Transverse colon (tissue), 4 donors: ENCODE data around the gene ABCC5. TPM values are rescaled to one million over a fixed set of nuclear protein-coding genes. Genes with fewer than 3 reads are reported as not detected.
"Not testable (repeated sequence)": the region's sequence is repeated elsewhere in the genome, so short reads cannot be mapped to it uniquely, and the experiment has no call there.

ENCODE experiments used
- DNase-seq: peaks from one replicate; pipeline ENCODE4 v3.0.0-alpha.2; 2019
- H3K27ac ChIP-seq, 4 donors: fragments of 200-600 bp; sonication (generic); 2 replicates each; pipeline ENCODE4 v1.5.1; 2016 to 2018; ENCODE audit warnings: inconsistent platforms in 4 of 4
- H3K27me3 ChIP-seq: fragments of 200-600 bp; sonication (generic); 2 replicates; pipeline ENCODE4 v1.5.1; 2017; ENCODE audit warnings: inconsistent platforms
- H3K36me3 ChIP-seq, 4 donors: fragments of 200-600 bp; sonication (generic); 2 replicates each; pipeline ENCODE4 v1.5.1; 2017 to 2019; ENCODE audit warnings: inconsistent platforms in 4 of 4
- H3K4me1 ChIP-seq, 4 donors: fragments of 200-600 bp; sonication (generic); 2 replicates each; pipeline ENCODE4 v1.5.1; 2017 to 2020; ENCODE audit warnings: inconsistent platforms in 4 of 4
- H3K4me3 ChIP-seq, 4 donors: fragments of 200-600 bp; sonication (generic); 1 replicate in 1 of 4; 2 replicates in 3 of 4; pipeline versions ENCODE4 v1.5.1 to v1.6.1; 2017 to 2019; ENCODE audit warnings: inconsistent platforms in 4 of 4
- H3K9me3 ChIP-seq, 2 donors: fragments of 200-600 bp; sonication (generic); 2 replicates each; pipeline ENCODE4 v1.5.1; 2017 to 2019; ENCODE audit warnings: inconsistent platforms in 2 of 2
- EP300 ChIP-seq: sonication (generic); formaldehyde crosslinking; IDR thresholded peaks from one replicate; pipeline ENCODE4 v1.6.1; 2017; ENCODE audit warnings: antibody characterized with exemption, low read depth
- POLR2A ChIP-seq: fragments of 450-650 bp; IDR thresholded peaks from one replicate; pipeline ENCODE4 v1.6.1; 2016; ENCODE audit warnings: antibody characterized with exemption, mild to moderate bottlenecking, moderate library complexity
- POLR2AphosphoS5 ChIP-seq, 3 donors: sonication (generic); formaldehyde crosslinking; IDR thresholded peaks; one replicate each; pipeline ENCODE4 v1.6.1; 2016; ENCODE audit warnings: antibody characterized with exemption in 3 of 3
- WGBS, 2 donors: methylation state at CpG; one replicate each; pipeline ENCODE4 v1.1.5; 2018; ENCODE audit warnings: low coverage in 1 of 2; 5-methylcytosine and 5-hydroxymethylcytosine counted together
- in situ Hi-C, 4 donors: fragments of 200-750 bp; cut with MboI; loops; one replicate each; pipeline versions ENCODE4 v1.15.0 to v1.15.1; 2017; ENCODE audit warnings: low sequenced_read_pairs in 3 of 4, low pct_ligation_motif_present in 1 of 4, low pct_unique_long_range_greater_than_20kb in 1 of 4
- intact Hi-C: fragments of 100-400 bp; cut with DNase I; formaldehyde crosslinking; loops from one replicate; pipeline ENCODE4 v1.15.1; 2023; ENCODE audit warnings: low total_unique reads
- total RNA-seq, 4 donors: library from RNA; depleted of rRNA; stranded (reverse); fragments of >200 nt; gene quantifications; one replicate each; pipeline ENCODE4 v1.1.0, GENCODE V29; 2016
- TF ChIP-seq, protein P1 (sequence below), 5 experiments: fragments of 200-600 bp in 3 of 5; fragments of 450-650 bp in 2 of 5; sonication (generic) in 3 of 5; IDR thresholded peaks; 1 replicate in 2 of 5; 2 replicates in 3 of 5; pipeline ENCODE4 v1.5.1; 2016 to 2017; ENCODE audit warnings: antibody characterized with exemption in 5 of 5, inconsistent platforms in 3 of 5, mild to moderate bottlenecking in 2 of 5, moderate library complexity in 1 of 5

Gene ABCC5
- total RNA-seq, 4 donors from 2014 or later: 74.1 to 168 (median 83.8) TPM

DNA sequence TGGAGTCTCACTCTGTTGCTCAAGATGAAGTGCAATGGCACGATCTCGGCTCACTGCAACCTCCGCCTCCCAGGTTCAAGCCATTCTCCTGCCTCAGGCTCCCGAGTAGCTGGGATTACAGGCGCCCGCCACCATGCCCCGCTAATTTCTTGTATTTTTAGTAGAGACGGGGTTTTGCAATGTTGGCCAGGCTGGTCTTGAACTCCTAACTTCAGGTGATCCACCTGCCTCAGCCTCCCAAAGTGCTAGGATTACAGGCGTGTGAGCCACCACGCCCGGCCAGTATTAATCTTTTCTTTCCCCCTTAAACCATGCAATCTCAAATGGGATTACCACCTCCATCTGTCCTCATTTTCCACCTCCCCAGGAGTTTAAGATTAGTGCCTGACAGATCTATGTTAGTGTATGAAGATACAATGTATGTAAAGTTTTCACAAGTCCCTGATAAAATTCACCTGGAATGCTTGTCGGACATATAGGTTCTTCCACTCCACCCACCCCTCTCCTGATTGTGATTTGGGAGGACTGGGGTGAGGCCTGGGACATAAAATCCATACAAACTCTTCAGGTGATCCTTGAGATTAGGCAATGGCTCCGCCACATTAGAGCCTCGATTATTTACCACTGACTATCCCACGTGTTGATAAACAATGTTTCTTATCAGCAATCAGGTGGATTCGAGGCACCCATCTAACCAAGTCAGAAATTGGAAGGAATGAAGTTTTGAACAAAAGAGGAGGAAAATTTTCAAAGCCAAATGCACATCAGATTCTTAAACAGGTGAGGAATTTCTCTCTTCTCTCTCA lies 134.2 kb downstream of the ABCC5 start:
- no peak for DNase-seq
- H3K4me1 ChIP-seq: peaks cover 16 to 27% (median 22%) of the 10 kb centered on the region in 4 donors
- H3K27ac ChIP-seq: peak overlapping the region; percentile 85 to 91 (median 86)
- intact Hi-C loops (no loop called here), in situ Hi-C loops (loop anchor here (25.0 kb wide), 4 partner anchors 254 to 654 kb away; partner anchors contain the start of genes ALG3 (in 3 of the 4), EEF1AKMT4 (in 3 of the 4), VWA5B2 (in 3 of the 4) and CAMK2N2 (in 1 of the 4))
- peak overlapping the region; percentile 84 to 96 (median 90) for H3K4me3 ChIP-seq
- H3K9me3 ChIP-seq: no peaks in the 10 kb centered on the region
- H3K27me3 ChIP-seq: no peaks in the 10 kb centered on the region
- peaks cover 0 to 4% (median 0%) of the 10 kb centered on the region in 4 donors for H3K36me3 ChIP-seq
- no peak for TF ChIP-seq POLR2A
- TF ChIP-seq POLR2AphosphoS5 (IDR thresholded peaks at IDR 0.05): no peak
- TF ChIP-seq EP300: no peak
- TF ChIP-seq, protein P1, sequence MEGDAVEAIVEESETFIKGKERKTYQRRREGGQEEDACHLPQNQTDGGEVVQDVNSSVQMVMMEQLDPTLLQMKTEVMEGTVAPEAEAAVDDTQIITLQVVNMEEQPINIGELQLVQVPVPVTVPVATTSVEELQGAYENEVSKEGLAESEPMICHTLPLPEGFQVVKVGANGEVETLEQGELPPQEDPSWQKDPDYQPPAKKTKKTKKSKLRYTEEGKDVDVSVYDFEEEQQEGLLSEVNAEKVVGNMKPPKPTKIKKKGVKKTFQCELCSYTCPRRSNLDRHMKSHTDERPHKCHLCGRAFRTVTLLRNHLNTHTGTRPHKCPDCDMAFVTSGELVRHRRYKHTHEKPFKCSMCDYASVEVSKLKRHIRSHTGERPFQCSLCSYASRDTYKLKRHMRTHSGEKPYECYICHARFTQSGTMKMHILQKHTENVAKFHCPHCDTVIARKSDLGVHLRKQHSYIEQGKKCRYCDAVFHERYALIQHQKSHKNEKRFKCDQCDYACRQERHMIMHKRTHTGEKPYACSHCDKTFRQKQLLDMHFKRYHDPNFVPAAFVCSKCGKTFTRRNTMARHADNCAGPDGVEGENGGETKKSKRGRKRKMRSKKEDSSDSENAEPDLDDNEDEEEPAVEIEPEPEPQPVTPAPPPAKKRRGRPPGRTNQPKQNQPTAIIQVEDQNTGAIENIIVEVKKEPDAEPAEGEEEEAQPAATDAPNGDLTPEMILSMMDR (IDR thresholded peaks at IDR 0.05): no peak
- 34 to 54% methylated on average over 3 to 16 of the region's 16 CpGs for WGBS, 2 donors

DNA sequence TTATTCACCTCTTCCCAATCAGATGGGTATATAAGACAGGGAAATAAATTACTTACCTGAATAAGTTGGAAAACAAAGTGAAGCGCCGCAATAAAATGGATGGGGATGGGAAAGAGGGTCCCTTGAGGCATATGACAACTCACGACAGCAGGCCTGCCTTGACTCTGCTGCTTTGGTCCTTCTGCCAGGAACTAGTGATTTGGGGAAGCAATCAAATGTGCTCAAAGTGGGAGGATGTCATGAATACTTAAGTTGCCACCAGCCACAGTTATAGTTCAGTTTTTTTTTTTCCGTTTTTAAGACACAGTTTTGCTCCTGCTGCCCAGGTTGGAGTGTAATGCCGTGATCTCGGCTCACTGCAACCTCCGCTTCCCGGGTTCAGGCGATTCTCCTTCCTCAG lies 137.6 kb downstream of the ABCC5 start:
- Histone ChIP-seq H3K9me3 (no peaks in the 10 kb centered on the region), H3K27ac (no peak overlapping the region), H3K4me3 (no peak overlapping the region), H3K4me1 (peaks cover 16 to 24% (median 19%) of the 10 kb centered on the region in 4 donors), H3K27me3 (no peaks in the 10 kb centered on the region), H3K36me3 (peaks cover 0 to 4% (median 0%) of the 10 kb centered on the region in 4 donors)
- intact Hi-C loops: no loop called here
- TF ChIP-seq POLR2AphosphoS5 (IDR thresholded peaks at IDR 0.05) (no peak), POLR2A (no peak)
- DNase-seq: no peak
- in situ Hi-C loops: loop anchor here (25.0 kb wide), 4 partner anchors 257 to 657 kb away; partner anchors contain the start of genes ALG3 (in 3 of the 4), EEF1AKMT4 (in 3 of the 4), VWA5B2 (in 3 of the 4) and CAMK2N2 (in 1 of the 4)
- 94% methylated on average over 3 to 9 of the region's 9 CpGs for WGBS, 2 donors

DNA sequence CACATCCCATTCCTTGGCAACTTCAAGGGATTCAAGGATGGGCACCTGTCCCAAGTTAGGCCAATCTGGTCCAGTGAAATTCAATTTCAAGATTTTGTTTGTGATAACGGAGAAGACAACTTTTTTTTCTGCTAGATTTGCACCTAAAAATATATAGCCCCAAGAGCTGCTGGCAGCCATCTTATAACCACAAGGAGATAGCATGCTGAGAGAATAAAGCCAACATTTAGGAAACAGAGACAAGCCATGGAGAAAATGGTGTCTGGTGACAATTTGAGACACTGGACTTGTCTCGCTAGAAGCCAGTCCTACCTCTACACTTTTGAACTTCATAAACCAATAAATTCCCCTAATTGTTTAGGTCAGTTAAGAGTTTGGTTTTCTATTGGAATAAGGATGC lies 138.4 kb downstream of the ABCC5 start:
- H3K9me3 ChIP-seq: no peaks in the 10 kb centered on the region
- TF ChIP-seq, protein P1 (IDR thresholded peaks at IDR 0.05): no peak
- TF ChIP-seq POLR2A (no peak), POLR2AphosphoS5 (IDR thresholded peaks at IDR 0.05) (no peak), EP300 (no peak)
- intact Hi-C loops (no loop called here), in situ Hi-C loops (loop anchor here (25.0 kb wide), 4 partner anchors 258 to 658 kb away; partner anchors contain the start of genes ALG3 (in 3 of the 4), EEF1AKMT4 (in 3 of the 4), VWA5B2 (in 3 of the 4) and CAMK2N2 (in 1 of the 4))
- H3K27me3 ChIP-seq: no peaks in the 10 kb centered on the region
- H3K36me3 ChIP-seq: peaks cover 0 to 4% (median 0%) of the 10 kb centered on the region in 4 donors
- H3K4me3 ChIP-seq: no peak overlapping the region
- H3K27ac ChIP-seq: no peak overlapping the region
- peaks cover 16 to 22% (median 18%) of the 10 kb centered on the region in 4 donors for H3K4me1 ChIP-seq
- WGBS, 2 donors: 95 to 100% methylated on average over 1 to 2 of the region's 2 CpGs
- DNase-seq: no peak

DNA sequence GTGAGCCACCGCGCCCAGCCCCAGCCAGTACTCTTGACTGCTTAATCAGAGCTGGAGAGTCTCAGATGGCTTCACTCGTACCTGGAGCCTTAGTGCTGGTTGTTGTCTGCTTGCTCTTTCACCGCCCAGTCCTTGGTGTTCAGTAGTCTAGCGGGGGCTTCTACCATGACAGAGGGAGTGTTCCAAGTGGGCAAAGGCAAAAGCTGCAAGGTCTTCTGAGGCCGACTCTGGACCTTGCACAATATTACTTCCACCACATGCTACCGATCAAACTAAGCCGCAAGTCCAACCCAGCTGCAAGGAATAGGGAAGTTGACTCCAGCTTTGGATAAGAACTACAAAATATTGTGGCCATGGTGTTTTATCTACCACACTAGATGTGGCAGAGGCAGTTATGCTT lies 139.6 kb downstream of the ABCC5 start:
- no peak for DNase-seq
- peaks cover 0 to 4% (median 0%) of the 10 kb centered on the region in 4 donors for H3K36me3 ChIP-seq
- H3K27ac ChIP-seq: no peak overlapping the region
- H3K4me3 ChIP-seq: no peak overlapping the region
- H3K27me3 ChIP-seq: no peaks in the 10 kb centered on the region
- intact Hi-C loops: no loop called here
- WGBS, 2 donors: 94% methylated on average over 8 of the region's 8 CpGs; no CpG with 5 or more reads in 1 of the 2 donors
- peaks cover 8 to 12% (median 9%) of the 10 kb centered on the region in 4 donors for H3K4me1 ChIP-seq
- in situ Hi-C loops: loop anchor here (25.0 kb wide), 4 partner anchors 259 to 659 kb away; partner anchors contain the start of genes ALG3 (in 3 of the 4), EEF1AKMT4 (in 3 of the 4), VWA5B2 (in 3 of the 4) and CAMK2N2 (in 1 of the 4)
- TF ChIP-seq, protein P1 (IDR thresholded peaks at IDR 0.05): no peak
- TF ChIP-seq EP300 (no peak), POLR2A (no peak), POLR2AphosphoS5 (IDR thresholded peaks at IDR 0.05) (no peak)
- H3K9me3 ChIP-seq: no peaks in the 10 kb centered on the region

DNA sequence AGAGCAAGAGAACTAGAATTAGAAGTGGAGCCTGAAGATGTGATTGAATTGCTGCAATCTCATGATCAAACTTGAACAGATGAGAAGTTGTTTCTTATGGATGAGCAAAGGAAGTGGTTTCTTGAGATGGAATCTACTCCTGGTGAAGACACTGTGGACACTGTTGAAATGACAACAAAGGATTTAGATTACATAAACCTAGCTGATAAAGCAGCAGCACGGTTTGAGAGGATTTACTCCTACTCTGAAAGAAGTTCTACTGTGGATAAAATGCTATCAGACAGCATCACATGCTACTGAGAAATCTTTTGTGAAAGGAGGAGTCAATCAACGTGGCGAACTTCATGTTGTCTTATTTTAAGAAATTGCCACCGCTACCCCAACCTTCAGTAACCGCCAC lies 140.5 kb downstream of the ABCC5 start:
- 73 to 85% methylated on average over 5 of the region's 5 CpGs for WGBS, 2 donors
- H3K4me1 ChIP-seq, intact Hi-C loops, H3K27ac ChIP-seq, H3K27me3 ChIP-seq, H3K4me3 ChIP-seq, H3K36me3 ChIP-seq, H3K9me3 ChIP-seq, DNase-seq: not testable (repeated sequence)
- in situ Hi-C loops: loop anchor here (25.0 kb wide), 4 partner anchors 260 to 660 kb away; partner anchors contain the start of genes ALG3 (in 3 of the 4), EEF1AKMT4 (in 3 of the 4), VWA5B2 (in 3 of the 4) and CAMK2N2 (in 1 of the 4)
